HG03571 (cell line): ENCODE measurements around the gene EPHA1.
"Not testable (repeated sequence)": the region's sequence is repeated elsewhere in the genome, so short reads cannot be mapped to it uniquely, and the experiment has no call there.

Experiments
- ATAC-seq: cut with Tn5 transposase; IDR thresholded peaks from one replicate; pipeline ENCODE4 v1.9.1; 2021; ENCODE audit not compliant: unreplicated experiment

The EPHA1 gene

GRCh38 chr7:143433759-143434158 lies 25.1 kb upstream of the EPHA1 start:
- ATAC-seq, result no peak

GRCh38 chr7:143431109-143431508 lies 22.5 kb upstream of the EPHA1 start:
- no peak for ATAC-seq

GRCh38 chr7:143429770-143430698 lies 21.4 kb upstream of the EPHA1 start:
- no peak for ATAC-seq

GRCh38 chr7:143426479-143427142 lies 18.0 kb upstream of the EPHA1 start:
- no peak for ATAC-seq

GRCh38 chr7:143424476-143424875 lies 15.8 kb upstream of the EPHA1 start:
- ATAC-seq, result not testable (repeated sequence)

- ATAC-seq, result no peak
These were observed 13.4 kb upstream of the EPHA1 start for GRCh38 chr7:143422033-143422432.

- ATAC-seq, result not testable (repeated sequence)
These were observed 12.0 kb upstream of the EPHA1 start for GRCh38 chr7:143420624-143421023.

- no peak for ATAC-seq
These were observed 11.2 kb upstream of the EPHA1 start for GRCh38 chr7:143419880-143420279.

- ATAC-seq, result no peak
These were observed 10.2 kb upstream of the EPHA1 start for GRCh38 chr7:143418681-143419458.

GRCh38 chr7:143417734-143418383 lies 9.2 kb upstream of the EPHA1 start:
- no peak for ATAC-seq

- ATAC-seq, result peak; percentile 68
These were observed 8.0 kb upstream of the EPHA1 start for GRCh38 chr7:143416565-143417149.

- ATAC-seq, result no peak
These were observed 7.2 kb upstream of the EPHA1 start for GRCh38 chr7:143415742-143416397.

- not testable (repeated sequence) for ATAC-seq
These were observed 6.6 kb upstream of the EPHA1 start for GRCh38 chr7:143415209-143415608.

GRCh38 chr7:143413123-143413522 lies 4.5 kb upstream of the EPHA1 start:
- no peak for ATAC-seq

- no peak for ATAC-seq
These were observed 3.5 kb upstream of the EPHA1 start for GRCh38 chr7:143411976-143412708.

- ATAC-seq, result no peak
These were observed 1.9 kb upstream of the EPHA1 start for GRCh38 chr7:143410521-143411004.

GRCh38 chr7:143408252-143408685 lies 387 bp downstream of the EPHA1 start:
- ATAC-seq, result no peak

- ATAC-seq, result no peak
These were observed 1.1 kb downstream of the EPHA1 start for GRCh38 chr7:143407287-143408251.
